H9 (cell line): ENCODE data around the gene SGCE. TPM values are rescaled to one million over a fixed set of nuclear protein-coding genes. Genes with fewer than 3 reads are reported as not detected.

Experiments
- DNase-seq: peaks from one replicate; pipeline ENCODE4 v3.0.0-alpha.2; 2017
- H2AFZ ChIP-seq: one replicate; pipeline ENCODE4 v1.6.1; 2013; ENCODE audit warnings: mild to moderate bottlenecking, low read length, control low read depth, moderate library complexity
- H2AK5ac ChIP-seq: 2 replicates; pipeline ENCODE4 v1.6.1; 2013; ENCODE audit warnings: low read length, control low read depth, mixed read lengths; ENCODE audit not compliant: insufficient read length
- H2BK120ac ChIP-seq: one replicate; pipeline ENCODE4 v1.6.1; 2013; ENCODE audit warnings: low read depth, mild to moderate bottlenecking, low read length, control low read depth, inconsistent platforms; ENCODE audit not compliant: poor library complexity, severe bottlenecking
- H2BK12ac ChIP-seq: 2 replicates; pipeline ENCODE4 v1.6.1; 2013; ENCODE audit warnings: low read length, control low read depth, mixed read lengths, low read depth; ENCODE audit not compliant: insufficient read length
- H2BK15ac ChIP-seq: 2 replicates; pipeline ENCODE4 v1.6.1; 2013; ENCODE audit warnings: low read depth, low read length, control low read depth
- H2BK20ac ChIP-seq: one replicate; pipeline ENCODE4 v1.6.1; 2013; ENCODE audit warnings: low read depth, mild to moderate bottlenecking, low read length, control low read depth, inconsistent platforms; ENCODE audit not compliant: poor library complexity, severe bottlenecking
- H2BK5ac ChIP-seq: 2 replicates; pipeline ENCODE4 v1.6.1; 2013; ENCODE audit warnings: low read length, control low read depth, mixed read lengths; ENCODE audit not compliant: insufficient read length
- H3K14ac ChIP-seq: 2 replicates; pipeline ENCODE4 v1.6.1; 2013; ENCODE audit warnings: low read length, control low read depth; ENCODE audit not compliant: insufficient read depth
- H3K18ac ChIP-seq: 2 replicates; pipeline ENCODE4 v1.6.1; 2013; ENCODE audit warnings: low read depth, mild to moderate bottlenecking, mixed read lengths, low read length, control low read depth; ENCODE audit not compliant: insufficient read length
- H3K23ac ChIP-seq: 2 replicates; pipeline ENCODE4 v1.6.1; 2013; ENCODE audit warnings: low read length, control low read depth, mixed read lengths, low read depth; ENCODE audit not compliant: insufficient read length
- H3K23me2 ChIP-seq: 2 replicates; pipeline ENCODE4 v1.6.1; 2013; ENCODE audit warnings: low read depth, mild to moderate bottlenecking, mixed read lengths, low read length, control low read depth; ENCODE audit not compliant: insufficient read length, poor library complexity, severe bottlenecking
- H3K27ac ChIP-seq: 2 replicates; pipeline ENCODE4 v1.5.1; 2013; ENCODE audit warnings: low read length, control low read depth, mixed read lengths, low read depth; ENCODE audit not compliant: insufficient read length
- H3K27me3 ChIP-seq: 2 replicates; pipeline ENCODE4 v1.6.1; 2013; ENCODE audit warnings: low read length, control low read depth, inconsistent platforms; ENCODE audit not compliant: insufficient read depth
- H3K4ac ChIP-seq: 2 replicates; pipeline ENCODE4 v1.6.1; 2013; ENCODE audit warnings: low read depth, mild to moderate bottlenecking, control low read depth, inconsistent platforms, low read length, moderate library complexity
- H3K4me1 ChIP-seq: 2 replicates; pipeline ENCODE4 v1.6.1; 2013; ENCODE audit warnings: low read length, control low read depth, inconsistent platforms; ENCODE audit not compliant: insufficient read depth
- H3K4me2 ChIP-seq: 2 replicates; pipeline ENCODE4 v1.6.1; 2013; ENCODE audit warnings: low read length, control low read depth, mixed read lengths; ENCODE audit not compliant: insufficient read length, insufficient read depth
- H3K56ac ChIP-seq: 2 replicates; pipeline ENCODE4 v1.6.1; 2013; ENCODE audit warnings: low read depth, mild to moderate bottlenecking, mixed read lengths, low read length, control low read depth; ENCODE audit not compliant: insufficient read length
- H3K79me1 ChIP-seq: 2 replicates; pipeline ENCODE4 v1.6.1; 2013; ENCODE audit warnings: low read depth, mild to moderate bottlenecking, moderate library complexity, low read length, control low read depth, inconsistent platforms; ENCODE audit not compliant: insufficient read depth, poor library complexity, severe bottlenecking
- H3K79me2 ChIP-seq: 2 replicates; pipeline ENCODE4 v1.6.1; 2013; ENCODE audit warnings: low read length, control low read depth, inconsistent platforms; ENCODE audit not compliant: insufficient read depth
- H3K9ac ChIP-seq: 2 replicates; pipeline ENCODE4 v1.6.1; 2013; ENCODE audit warnings: low read length, control low read depth, mixed read lengths; ENCODE audit not compliant: insufficient read length; ENCODE audit errors: extremely low read depth
- H3K9me3 ChIP-seq: one replicate; pipeline ENCODE4 v1.6.1; 2013; ENCODE audit warnings: low read depth, low read length, inconsistent platforms; ENCODE audit not compliant: control insufficient read depth
- H3T11ph ChIP-seq: one replicate; pipeline ENCODE4 v1.6.1; 2013; ENCODE audit warnings: mild to moderate bottlenecking, low read length, control low read depth, inconsistent platforms
- H4K20me1 ChIP-seq: one replicate; pipeline ENCODE4 v1.6.1; 2013; ENCODE audit not compliant: control insufficient read depth, insufficient read length, insufficient read depth
- H4K5ac ChIP-seq: 2 replicates; pipeline ENCODE4 v1.6.1; 2013; ENCODE audit warnings: low read depth, mild to moderate bottlenecking, mixed read lengths, low read length, control low read depth; ENCODE audit not compliant: insufficient read length
- H4K8ac ChIP-seq: replicated peaks from 2 replicates; pipeline ENCODE4 v1.6.1; 2013; ENCODE audit warnings: low read length, control low read depth, mixed read lengths, low read depth; ENCODE audit not compliant: insufficient read length
- H4K91ac ChIP-seq: 2 replicates; pipeline ENCODE4 v1.6.1; 2013; ENCODE audit warnings: low read depth, mild to moderate bottlenecking, moderate library complexity, mixed read lengths, low read length, control low read depth; ENCODE audit not compliant: insufficient read length
- H3K27ac Mint-ChIP-seq, 3 experiments: 2 replicates in 2 of 3; 3 replicates in 1 of 3; pipeline ENCODE4 v1.8.0; 2020 to 2021; ENCODE audit warnings: mixed read lengths in 3 of 3, mild to moderate bottlenecking in 1 of 3, moderate library complexity in 1 of 3
- H3K27me3 Mint-ChIP-seq: 2 replicates; pipeline ENCODE4 v1.8.0; 2021; ENCODE audit warnings: low read depth, mild to moderate bottlenecking, moderate library complexity, mixed read lengths
- H3K36me3 Mint-ChIP-seq, 3 experiments: 2 replicates in 2 of 3; 3 replicates in 1 of 3; pipeline ENCODE4 v1.8.0; 2020 to 2021; ENCODE audit warnings: low read depth in 3 of 3, mixed read lengths in 3 of 3; ENCODE audit not compliant: insufficient read depth in 1 of 3
- H3K4me1 Mint-ChIP-seq, 2 experiments: 2 replicates each; pipeline ENCODE4 v1.8.0; 2020; ENCODE audit warnings: mixed read lengths in 2 of 2
- H3K4me3 Mint-ChIP-seq, 2 experiments: 2 replicates in 1 of 2; 3 replicates in 1 of 2; pipeline ENCODE4 v1.8.0; 2020 to 2021; ENCODE audit warnings: mild to moderate bottlenecking in 2 of 2, mixed read lengths in 2 of 2, moderate library complexity in 1 of 2
- H3K9me3 Mint-ChIP-seq, 2 experiments: 2 replicates in 1 of 2; 3 replicates in 1 of 2; pipeline ENCODE4 v1.8.0; 2020; ENCODE audit warnings: mild to moderate bottlenecking in 2 of 2, mixed read lengths in 2 of 2, moderate library complexity in 1 of 2
- CTCF ChIP-seq: fragments of 200-600 bp; sonication (generic); conservative IDR thresholded peaks from 3 replicates; pipeline ENCODE4 v1.8.0; 2021; ENCODE audit warnings: antibody characterized with exemption, mild to moderate bottlenecking
- total RNA-seq: library from RNA; stranded (reverse); gene quantifications from 2 replicates; pipeline ENCODE4 v1.2.1, GENCODE V29; 2021

The SGCE gene
- total RNA-seq, 1 experiment from 2014 or later = 30.5 TPM

- DNase-seq = no peak
- no peak overlapping the region for H2BK120ac ChIP-seq
- no peaks in the 10 kb centered on the region for H4K20me1 ChIP-seq
- H2BK20ac ChIP-seq = no peak overlapping the region
- no peak overlapping the region for H3K23ac ChIP-seq
- TF ChIP-seq CTCF = no peak
- H4K5ac ChIP-seq = no peak overlapping the region
- no peak overlapping the region for H3K56ac ChIP-seq
- no peak overlapping the region for H3K4me2 ChIP-seq
- no peak overlapping the region for H4K91ac ChIP-seq
- no peak overlapping the region for H4K8ac ChIP-seq
- H2BK15ac ChIP-seq = no peak overlapping the region
- no peaks in the 10 kb centered on the region for H3K23me2 ChIP-seq
- H3K79me1 ChIP-seq = no peaks in the 10 kb centered on the region
- Mint-ChIP-seq H3K9me3 (no peaks in the 10 kb centered on the region), H3K27ac (no peak overlapping the region), H3K4me1 (no peaks in the 10 kb centered on the region), H3K4me3 (no peak overlapping the region), H3K27me3 (no peaks in the 10 kb centered on the region), H3K36me3 (peaks cover 0 to 25% (median 14%) of the 10 kb centered on the region in 3 experiments; a peak in 5 of 7 replicates)
- no peaks in the 10 kb centered on the region for H3K79me2 ChIP-seq
- no peak overlapping the region for H3K4ac ChIP-seq
- no peak overlapping the region for H3K27ac ChIP-seq
- no peak overlapping the region for H3K18ac ChIP-seq
- no peak overlapping the region for H3K9ac ChIP-seq
- no peak overlapping the region for H2AFZ ChIP-seq
- H3K9me3 ChIP-seq = no peaks in the 10 kb centered on the region
- H3K14ac ChIP-seq = no peak overlapping the region
- no peak overlapping the region for H2BK5ac ChIP-seq
- H3T11ph ChIP-seq = no peak overlapping the region
- H2AK5ac ChIP-seq = no peak overlapping the region
- H3K4me1 ChIP-seq = no peaks in the 10 kb centered on the region
- H3K27me3 ChIP-seq = no peaks in the 10 kb centered on the region
- H2BK12ac ChIP-seq = no peak overlapping the region
Measured at GRCh38 chr7:94557215-94557614, 98.7 kb downstream of the SGCE start.
